Lower leg skin (tissue), 3 donors: ENCODE measurements around the gene UBE4B.
"Not testable (repeated sequence)": the region's sequence is repeated elsewhere in the genome, so short reads cannot be mapped to it uniquely, and the experiment has no call there.

ENCODE experiments used
- POLR2A ChIP-seq, 2 donors: fragments of 450-650 bp; IDR thresholded peaks; one replicate each; pipeline ENCODE4 v1.6.1; 2016 to 2017; ENCODE audit warnings: antibody characterized with exemption in 2 of 2, mild to moderate bottlenecking in 1 of 2, moderate library complexity in 1 of 2
- TF ChIP-seq, protein P1 (sequence below), 3 donors: fragments of 450-650 bp; IDR thresholded peaks; one replicate each; pipeline ENCODE4 v1.5.1; 2016; ENCODE audit warnings: antibody characterized with exemption in 3 of 3, mild to moderate bottlenecking in 3 of 3, moderate library complexity in 2 of 3

DNA sequence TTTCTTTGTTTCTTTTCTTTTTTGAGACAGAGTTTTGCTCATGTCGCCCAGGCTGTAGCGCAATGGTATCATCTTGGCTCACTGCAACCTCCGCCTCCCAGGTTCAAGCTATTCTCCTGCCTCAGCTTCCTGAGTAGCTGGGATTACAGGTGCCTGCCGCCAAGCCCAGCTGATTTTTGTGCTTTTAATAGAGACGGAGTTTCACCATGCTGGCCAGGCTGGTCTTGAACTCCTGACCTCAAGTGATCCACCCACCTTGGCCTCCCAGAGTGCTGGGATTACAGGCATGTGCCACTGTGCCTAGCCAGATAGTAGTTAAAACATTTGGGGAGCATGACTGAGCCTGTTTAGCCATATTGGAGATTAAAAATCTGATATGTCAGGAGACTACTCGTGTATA, 187.9 kb downstream of the UBE4B start:
- TF ChIP-seq, protein P1, sequence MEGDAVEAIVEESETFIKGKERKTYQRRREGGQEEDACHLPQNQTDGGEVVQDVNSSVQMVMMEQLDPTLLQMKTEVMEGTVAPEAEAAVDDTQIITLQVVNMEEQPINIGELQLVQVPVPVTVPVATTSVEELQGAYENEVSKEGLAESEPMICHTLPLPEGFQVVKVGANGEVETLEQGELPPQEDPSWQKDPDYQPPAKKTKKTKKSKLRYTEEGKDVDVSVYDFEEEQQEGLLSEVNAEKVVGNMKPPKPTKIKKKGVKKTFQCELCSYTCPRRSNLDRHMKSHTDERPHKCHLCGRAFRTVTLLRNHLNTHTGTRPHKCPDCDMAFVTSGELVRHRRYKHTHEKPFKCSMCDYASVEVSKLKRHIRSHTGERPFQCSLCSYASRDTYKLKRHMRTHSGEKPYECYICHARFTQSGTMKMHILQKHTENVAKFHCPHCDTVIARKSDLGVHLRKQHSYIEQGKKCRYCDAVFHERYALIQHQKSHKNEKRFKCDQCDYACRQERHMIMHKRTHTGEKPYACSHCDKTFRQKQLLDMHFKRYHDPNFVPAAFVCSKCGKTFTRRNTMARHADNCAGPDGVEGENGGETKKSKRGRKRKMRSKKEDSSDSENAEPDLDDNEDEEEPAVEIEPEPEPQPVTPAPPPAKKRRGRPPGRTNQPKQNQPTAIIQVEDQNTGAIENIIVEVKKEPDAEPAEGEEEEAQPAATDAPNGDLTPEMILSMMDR (IDR thresholded peaks at IDR 0.05), result not testable (repeated sequence)
- TF ChIP-seq POLR2A (IDR thresholded peaks at IDR 0.05), result not testable (repeated sequence)
